AG20443 (cell line): ENCODE results near the gene MRPL33.

ENCODE experiments used
- DNase-seq: peaks from one replicate; pipeline ENCODE4 v3.0.0; 2012; ENCODE audit warnings: low spot score, mixed read lengths

MRPL33 gene

GRCh38 chr2:27776696-27777095 lies 5.2 kb downstream of the MRPL33 start:
- DNase-seq = no peak

- no peak for DNase-seq
These were observed 8.0 kb downstream of the MRPL33 start for GRCh38 chr2:27779417-27780055.

- DNase-seq = no peak
These were observed 10.0 kb downstream of the MRPL33 start for GRCh38 chr2:27781496-27781895.

GRCh38 chr2:27782701-27783100 lies 11.2 kb downstream of the MRPL33 start:
- DNase-seq = no peak

GRCh38 chr2:27790796-27791195 lies 19.3 kb downstream of the MRPL33 start:
- DNase-seq = no peak

GRCh38 chr2:27792759-27793158 lies 21.2 kb downstream of the MRPL33 start:
- no peak for DNase-seq

GRCh38 chr2:27795093-27795834 lies 23.7 kb downstream of the MRPL33 start:
- no peak for DNase-seq

- DNase-seq = peak; percentile 28
These were observed 24.4 kb downstream of the MRPL33 start for GRCh38 chr2:27795868-27796277.

- DNase-seq = no peak
These were observed 25.6 kb downstream of the MRPL33 start for GRCh38 chr2:27796791-27797765.

- no peak for DNase-seq
These were observed 26.3 kb downstream of the MRPL33 start for GRCh38 chr2:27797841-27798240.

- no peak for DNase-seq
These were observed 27.0 kb downstream of the MRPL33 start for GRCh38 chr2:27798486-27798885.

- DNase-seq = peak; percentile 93
These were observed 27.6 kb downstream of the MRPL33 start for GRCh38 chr2:27798948-27799645.

GRCh38 chr2:27799646-27800010 lies 28.1 kb downstream of the MRPL33 start:
- DNase-seq = peak; percentile 72

GRCh38 chr2:27800856-27801255 lies 29.3 kb downstream of the MRPL33 start:
- DNase-seq = no peak

- no peak for DNase-seq
These were observed 31.0 kb downstream of the MRPL33 start for GRCh38 chr2:27802547-27802946.

GRCh38 chr2:27803046-27803445 lies 31.5 kb downstream of the MRPL33 start:
- no peak for DNase-seq

- DNase-seq = peak; percentile 38
These were observed 32.6 kb downstream of the MRPL33 start for GRCh38 chr2:27804146-27804545.

GRCh38 chr2:27805180-27805579 lies 33.7 kb downstream of the MRPL33 start:
- DNase-seq = no peak

GRCh38 chr2:27806311-27807059 lies 35.0 kb downstream of the MRPL33 start:
- DNase-seq = no peak

GRCh38 chr2:27807476-27807875 lies 36.0 kb downstream of the MRPL33 start:
- peak; percentile 27 for DNase-seq

GRCh38 chr2:27808418-27808817 lies 36.9 kb downstream of the MRPL33 start:
- DNase-seq = no peak
